Measurements from ENCODE around the gene FNDC7. TPM values are rescaled to one million over a fixed set of nuclear protein-coding genes. Genes with fewer than 3 reads are reported as not detected.
"Not testable (repeated sequence)": the region's sequence is repeated elsewhere in the genome, so short reads cannot be mapped to it uniquely, and the experiment has no call there.

Gene FNDC7
- total RNA-seq, result not detected in 2 replicates

GRCh38 chr1:108712606-108713150, at the start of gene FNDC7:
FNDC7 (plus strand) TSS chr1:108712908; CDS start chr1:108712934, 26 bp downstream.
- no peak for DNase-seq (ENCODE audit: extremely low read depth, low read depth, low spot score)

- no peak for DNase-seq (ENCODE audit: extremely low read depth, low read depth, low spot score)
These were observed 49.6 kb upstream of the FNDC7 start for GRCh38 chr1:108663074-108663473.

- DNase-seq (ENCODE audit: extremely low read depth, low read depth, low spot score), result no peak
These were observed 48.2 kb upstream of the FNDC7 start for GRCh38 chr1:108664481-108664880.

GRCh38 chr1:108665067-108665466, 47.6 kb upstream of the FNDC7 start:
- DNase-seq (ENCODE audit: extremely low read depth, low read depth, low spot score), result no peak

- no peak for DNase-seq (ENCODE audit: extremely low read depth, low read depth, low spot score)
These were observed 46.9 kb upstream of the FNDC7 start for GRCh38 chr1:108665771-108666170.

GRCh38 chr1:108667422-108667821, 45.3 kb upstream of the FNDC7 start:
- DNase-seq (ENCODE audit: extremely low read depth, low read depth, low spot score), result not testable (repeated sequence)

GRCh38 chr1:108668777-108669176, 43.9 kb upstream of the FNDC7 start:
- no peak for DNase-seq (ENCODE audit: extremely low read depth, low read depth, low spot score)

- DNase-seq (ENCODE audit: extremely low read depth, low read depth, low spot score), result no peak
These were observed 43.0 kb upstream of the FNDC7 start for GRCh38 chr1:108669679-108670078.

GRCh38 chr1:108670131-108670773, 42.5 kb upstream of the FNDC7 start:
- DNase-seq (ENCODE audit: extremely low read depth, low read depth, low spot score), result no peak

- DNase-seq (ENCODE audit: extremely low read depth, low read depth, low spot score), result no peak
These were observed 41.6 kb upstream of the FNDC7 start for GRCh38 chr1:108671143-108671542.

GRCh38 chr1:108678706-108679105, 34.0 kb upstream of the FNDC7 start:
- no peak for DNase-seq (ENCODE audit: extremely low read depth, low read depth, low spot score)

GRCh38 chr1:108679586-108680213, 33.0 kb upstream of the FNDC7 start:
- no peak for DNase-seq (ENCODE audit: extremely low read depth, low read depth, low spot score)

- not testable (repeated sequence) for DNase-seq (ENCODE audit: extremely low read depth, low read depth, low spot score)
These were observed 31.0 kb upstream of the FNDC7 start for GRCh38 chr1:108681701-108682100.

- no peak for DNase-seq (ENCODE audit: extremely low read depth, low read depth, low spot score)
These were observed 27.2 kb upstream of the FNDC7 start for GRCh38 chr1:108685529-108685928.

GRCh38 chr1:108686614-108687313, 25.9 kb upstream of the FNDC7 start:
- no peak for DNase-seq (ENCODE audit: extremely low read depth, low read depth, low spot score)

- DNase-seq (ENCODE audit: extremely low read depth, low read depth, low spot score), result no peak
These were observed 21.4 kb upstream of the FNDC7 start for GRCh38 chr1:108691128-108691941.

GRCh38 chr1:108691942-108692723, 20.6 kb upstream of the FNDC7 start, which contains the start of gene PRPF38B:
PRPF38B (plus strand) TSS chr1:108692310; CDS start chr1:108692592, 282 bp downstream.
- peak; percentile 37 for DNase-seq (ENCODE audit: extremely low read depth, low read depth, low spot score)

GRCh38 chr1:108692724-108693655, 19.7 kb upstream of the FNDC7 start:
- DNase-seq (ENCODE audit: extremely low read depth, low read depth, low spot score), result peak; percentile 18

GRCh38 chr1:108695535-108695934, 17.2 kb upstream of the FNDC7 start:
- DNase-seq (ENCODE audit: extremely low read depth, low read depth, low spot score), result no peak

Data from glomerular endothelial cell (primary cell).